ENCODE data around the gene GGT6.
"Not testable (repeated sequence)": the region's sequence is repeated elsewhere in the genome, so short reads cannot be mapped to it uniquely, and the experiment has no call there.

The GGT6 gene, protein sequence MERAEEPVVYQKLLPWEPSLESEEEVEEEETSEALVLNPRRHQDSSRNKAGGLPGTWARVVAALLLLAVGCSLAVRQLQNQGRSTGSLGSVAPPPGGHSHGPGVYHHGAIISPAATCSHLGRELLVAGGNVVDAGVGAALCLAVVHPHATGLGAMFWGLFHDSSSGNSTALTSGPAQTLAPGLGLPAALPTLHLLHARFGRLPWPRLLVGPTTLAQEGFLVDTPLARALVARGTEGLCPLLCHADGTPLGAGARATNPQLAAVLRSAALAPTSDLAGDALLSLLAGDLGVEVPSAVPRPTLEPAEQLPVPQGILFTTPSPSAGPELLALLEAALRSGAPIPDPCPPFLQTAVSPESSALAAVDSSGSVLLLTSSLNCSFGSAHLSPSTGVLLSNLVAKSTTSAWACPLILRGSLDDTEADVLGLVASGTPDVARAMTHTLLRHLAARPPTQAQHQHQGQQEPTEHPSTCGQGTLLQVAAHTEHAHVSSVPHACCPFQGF

DNA sequence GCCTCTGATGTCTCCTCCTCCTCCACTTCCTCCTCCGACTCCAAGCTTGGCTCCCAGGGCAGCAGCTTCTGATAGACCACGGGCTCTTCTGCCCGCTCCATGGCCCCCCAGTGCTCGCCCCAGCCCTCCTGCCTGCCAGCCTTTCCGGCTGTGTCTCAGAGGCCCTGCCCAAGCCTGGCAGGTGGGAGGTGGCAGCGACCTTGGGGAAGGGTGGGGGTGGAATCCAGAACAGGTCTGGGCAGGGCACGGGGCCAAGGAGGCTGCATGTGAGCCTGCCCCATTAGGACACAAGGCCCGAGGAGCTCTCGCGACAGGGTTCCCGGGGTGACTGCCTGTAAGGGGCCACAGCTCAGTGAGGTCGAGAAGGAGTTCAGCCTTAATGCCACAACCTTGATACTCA is at the start of gene GGT6:
TSS of gene GGT6 (minus strand) at position 157 of the 400 bp plus-strand sequence. CDS start at position 101, 56 bp downstream.
- no peak for DNase-seq

DNA sequence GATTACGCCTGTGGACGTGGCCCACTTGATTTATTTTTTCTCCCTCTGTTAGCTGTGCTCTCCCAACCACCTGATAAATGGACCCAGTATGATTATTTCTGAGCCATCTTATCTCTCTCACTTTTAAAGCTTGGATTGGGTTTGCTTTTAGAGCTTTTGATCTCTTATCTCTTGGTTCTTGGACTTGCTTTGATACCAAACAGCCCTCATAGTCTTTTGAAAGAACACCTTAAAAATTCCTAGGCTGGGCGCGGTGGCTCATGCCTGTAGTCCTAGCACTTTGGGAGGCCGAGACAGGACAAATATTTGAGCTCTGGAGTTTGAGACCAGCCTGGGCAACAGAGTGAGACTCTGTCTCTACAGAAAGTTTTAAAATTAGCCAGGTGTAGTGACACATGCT is 49.8 kb upstream of the GGT6 start:
- no peak for DNase-seq

DNA sequence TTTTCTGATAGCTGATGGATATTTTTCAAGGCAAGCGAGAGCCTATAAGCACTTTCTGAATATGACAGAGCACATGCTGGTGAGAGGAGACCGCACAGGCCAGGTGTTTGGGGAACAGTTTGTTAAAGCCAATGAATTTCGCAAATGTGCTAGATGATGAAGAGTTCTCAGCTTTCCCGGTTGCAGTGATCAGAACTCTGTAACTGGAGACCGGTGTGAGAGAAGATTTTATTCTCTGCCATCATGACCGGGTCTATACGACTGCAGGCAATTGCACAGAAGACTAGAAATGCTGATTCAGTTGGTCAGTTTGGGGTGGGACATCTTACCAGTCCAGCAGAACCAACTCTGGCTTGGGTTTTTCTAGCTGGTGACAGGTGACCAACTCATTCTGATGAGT is 49.4 kb upstream of the GGT6 start:
- no peak for DNase-seq

DNA sequence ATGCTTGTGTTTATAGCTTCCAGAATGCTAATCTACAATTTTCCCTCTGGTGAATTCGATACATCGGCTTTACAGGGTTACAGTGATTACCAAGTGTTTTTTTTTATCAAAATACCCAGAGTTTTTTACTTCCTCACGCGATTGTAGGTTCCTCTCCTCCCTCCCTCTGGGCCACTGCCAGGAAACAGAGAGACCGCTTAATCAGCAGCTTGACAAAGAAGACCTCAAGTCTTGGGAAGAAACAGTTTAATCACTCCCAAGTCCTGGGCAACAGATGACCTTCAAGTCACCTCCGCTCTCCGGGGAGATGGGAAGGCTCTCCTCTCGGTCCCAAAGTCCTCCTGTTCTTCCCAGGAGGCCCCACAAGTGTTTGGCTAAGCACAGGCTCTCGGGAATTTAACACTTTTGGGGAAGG is 47.4 kb upstream of the GGT6 start:
- no peak for DNase-seq

DNA sequence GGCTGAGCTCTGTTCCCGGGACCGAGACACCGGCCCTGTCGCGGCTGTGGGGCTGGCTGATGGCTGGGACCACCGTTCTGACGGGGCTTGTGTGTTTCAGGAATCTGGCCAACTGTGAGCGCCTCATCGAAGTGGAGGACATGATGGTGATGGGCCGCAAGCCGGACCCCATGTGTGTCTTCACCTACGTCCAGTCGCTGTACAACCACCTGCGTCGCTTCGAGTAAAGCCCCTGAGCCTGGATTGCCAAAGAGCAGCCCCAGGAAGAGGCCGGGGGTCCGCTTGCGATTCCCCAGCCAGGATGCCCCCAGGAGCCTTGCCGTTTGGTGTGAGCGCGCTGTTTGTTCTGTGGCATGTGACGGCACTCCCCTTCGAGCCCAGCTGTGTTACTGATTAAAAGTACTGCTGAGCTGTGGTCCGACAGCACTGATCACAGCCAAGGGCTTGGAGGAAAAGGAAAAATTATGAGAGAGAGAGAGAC is 46.9 kb upstream of the GGT6 start:
- DNase-seq: no peak

DNA sequence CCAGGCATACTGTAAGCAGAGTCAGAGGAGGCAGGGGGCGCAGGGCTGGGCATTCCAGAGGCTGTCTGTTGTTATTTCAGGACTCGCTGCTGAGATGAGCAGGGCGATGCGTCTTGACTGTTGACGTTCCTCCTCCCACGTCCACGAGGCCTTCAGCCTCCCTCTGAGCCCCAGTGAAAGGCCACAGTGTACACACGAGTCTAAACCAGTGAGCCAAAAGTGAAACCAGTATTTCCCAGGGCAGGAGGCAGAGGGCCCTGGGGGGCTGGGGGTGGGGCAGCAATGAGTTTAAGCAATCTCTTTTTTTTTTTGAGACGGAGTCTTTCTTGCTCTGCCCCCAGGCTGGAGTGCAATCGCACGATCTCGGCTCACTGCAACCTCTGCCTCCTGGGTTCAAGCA is 45.4 kb upstream of the GGT6 start:
- DNase-seq: no peak

DNA sequence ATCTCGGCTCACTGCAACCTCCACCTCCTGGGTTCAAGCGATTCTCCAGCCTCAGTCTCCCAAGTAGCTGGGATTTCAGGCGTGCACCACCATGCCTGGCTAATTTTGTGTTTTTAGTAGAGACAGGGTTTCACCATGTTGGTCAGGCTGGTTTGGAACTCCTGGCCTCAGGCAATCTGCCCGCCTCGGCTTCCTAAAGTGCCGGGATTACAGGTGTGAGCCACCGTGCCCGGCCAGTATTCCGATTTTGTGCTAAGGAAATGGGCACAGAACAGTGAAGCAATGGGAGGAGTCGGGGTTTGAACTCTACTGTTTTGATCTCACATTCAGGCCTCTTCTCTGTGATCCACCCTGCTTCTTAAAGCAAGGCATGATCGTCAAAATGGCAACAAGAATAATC is 44.4 kb upstream of the GGT6 start:
- not testable (repeated sequence) for DNase-seq

DNA sequence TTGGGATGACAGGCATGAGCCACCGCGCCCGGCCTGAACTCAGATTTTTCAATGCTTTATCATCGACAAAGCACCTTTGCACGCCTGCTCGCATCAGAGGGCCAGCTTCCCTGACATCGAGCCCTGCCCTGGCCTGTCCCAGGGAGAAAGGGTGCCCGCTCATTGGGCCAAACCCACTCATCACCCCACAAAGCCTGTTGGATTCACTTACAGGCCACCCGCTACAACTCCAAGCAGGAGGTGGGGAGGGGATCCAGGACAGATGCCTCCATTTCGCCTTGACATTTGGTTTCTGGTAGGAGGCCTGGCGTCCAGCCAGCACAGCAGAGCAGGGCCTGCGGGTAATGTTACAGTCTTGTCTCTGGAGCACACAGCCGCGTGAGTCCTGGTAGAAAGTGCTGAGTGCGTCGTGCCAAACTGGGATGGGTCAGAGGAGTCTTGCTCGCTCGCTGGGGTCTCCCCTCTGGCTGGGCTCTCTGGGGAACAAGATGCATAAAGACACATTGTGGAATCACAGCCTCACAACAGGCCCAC is 43.8 kb upstream of the GGT6 start:
- no peak for DNase-seq

DNA sequence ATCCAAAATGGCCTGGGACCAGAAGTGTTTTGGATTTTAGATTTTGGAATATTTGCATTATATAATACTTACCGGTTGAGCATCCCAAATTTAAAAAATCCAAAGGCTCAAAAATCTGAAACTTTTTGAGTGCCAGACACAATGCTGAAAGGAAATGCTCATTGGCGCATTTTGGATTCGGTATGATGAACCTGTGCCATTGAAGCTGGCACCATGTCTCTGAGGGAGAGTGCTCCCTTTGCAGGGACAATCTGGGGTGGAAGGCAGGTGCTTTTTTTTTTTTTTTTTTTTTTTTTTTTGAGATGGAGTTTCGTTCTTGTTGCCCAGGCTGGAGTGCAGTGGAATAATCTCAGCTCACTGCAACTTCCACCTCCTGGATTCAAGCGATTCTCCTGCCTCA is 41.7 kb upstream of the GGT6 start:
- DNase-seq: no peak

DNA sequence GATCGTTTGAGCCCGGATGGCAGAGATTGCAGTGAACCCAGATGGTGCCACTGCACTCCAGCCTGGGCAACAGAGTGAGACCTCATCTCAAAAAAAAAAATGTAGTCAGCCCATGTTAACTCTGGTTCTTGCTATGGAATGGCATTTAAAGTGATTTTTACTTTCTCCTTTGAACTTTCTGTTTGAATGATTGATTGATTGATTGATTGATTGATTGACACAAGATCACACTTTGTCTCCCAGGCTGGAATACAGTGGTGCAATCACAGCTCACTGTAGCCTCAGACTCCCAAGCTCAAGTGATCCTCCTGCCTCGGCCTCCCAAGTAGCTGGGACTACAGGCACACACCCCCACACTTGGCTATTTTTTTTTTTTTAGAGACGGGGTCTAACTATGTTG is 40.9 kb upstream of the GGT6 start:
- no peak for DNase-seq

DNA sequence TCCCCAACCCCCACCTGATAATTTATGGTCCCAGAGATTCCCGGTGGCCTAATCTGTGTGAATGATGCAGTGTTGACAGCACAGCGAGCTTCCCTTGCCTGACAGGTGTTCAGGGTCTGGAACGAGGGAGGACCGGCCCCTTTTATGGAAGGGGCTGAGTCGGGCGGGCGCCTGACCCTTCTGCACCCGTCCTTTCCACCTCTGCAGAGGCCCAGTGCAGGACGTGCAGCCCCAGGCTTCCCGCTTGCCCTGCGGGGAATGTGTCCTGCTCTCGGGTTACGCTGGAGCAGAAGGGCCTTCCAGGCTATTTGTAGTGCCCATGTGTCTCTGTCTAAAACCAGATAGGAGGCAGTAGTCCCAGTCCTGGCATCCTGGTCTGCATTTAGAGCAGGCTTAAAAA is 40.2 kb upstream of the GGT6 start:
- no peak for DNase-seq

DNA sequence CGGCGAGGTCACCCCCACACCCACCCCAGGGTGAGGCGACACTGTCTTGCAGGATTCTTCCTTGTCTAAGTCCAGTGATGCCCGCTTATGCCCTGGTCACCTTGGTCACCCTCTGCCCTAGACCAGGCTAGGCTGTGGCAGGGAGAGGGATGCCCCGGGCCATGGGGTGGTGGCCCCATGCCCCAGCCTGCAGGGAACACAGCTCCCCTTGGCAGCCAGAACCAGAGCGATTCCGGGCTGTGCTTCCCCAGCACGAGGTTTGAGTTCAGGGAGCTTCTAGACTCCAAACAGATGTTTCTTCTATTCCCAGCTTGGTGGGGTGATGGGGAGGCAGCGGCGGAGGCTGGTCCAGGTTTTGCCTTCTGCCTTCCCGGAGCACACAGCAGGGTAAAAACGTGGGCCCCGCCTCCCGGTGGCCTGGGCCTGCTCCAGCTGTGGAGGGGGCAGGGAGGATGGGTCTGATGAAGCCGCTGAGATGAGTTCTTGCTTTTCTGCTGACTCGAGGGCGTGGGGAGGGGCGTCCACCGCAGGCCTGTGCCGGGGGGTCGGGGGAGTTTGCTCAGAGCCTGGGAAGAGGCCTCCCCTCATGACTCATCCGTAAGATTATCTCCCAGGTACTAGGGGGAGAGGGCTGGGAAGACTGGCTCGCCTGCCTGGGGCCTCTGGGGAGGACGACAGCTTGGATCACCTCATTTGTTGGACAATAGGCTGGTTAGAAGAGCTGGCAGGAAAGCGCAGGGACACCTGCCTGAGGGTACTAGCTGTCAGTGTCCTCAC is 39.3 kb upstream of the GGT6 start:
- no peak for DNase-seq

DNA sequence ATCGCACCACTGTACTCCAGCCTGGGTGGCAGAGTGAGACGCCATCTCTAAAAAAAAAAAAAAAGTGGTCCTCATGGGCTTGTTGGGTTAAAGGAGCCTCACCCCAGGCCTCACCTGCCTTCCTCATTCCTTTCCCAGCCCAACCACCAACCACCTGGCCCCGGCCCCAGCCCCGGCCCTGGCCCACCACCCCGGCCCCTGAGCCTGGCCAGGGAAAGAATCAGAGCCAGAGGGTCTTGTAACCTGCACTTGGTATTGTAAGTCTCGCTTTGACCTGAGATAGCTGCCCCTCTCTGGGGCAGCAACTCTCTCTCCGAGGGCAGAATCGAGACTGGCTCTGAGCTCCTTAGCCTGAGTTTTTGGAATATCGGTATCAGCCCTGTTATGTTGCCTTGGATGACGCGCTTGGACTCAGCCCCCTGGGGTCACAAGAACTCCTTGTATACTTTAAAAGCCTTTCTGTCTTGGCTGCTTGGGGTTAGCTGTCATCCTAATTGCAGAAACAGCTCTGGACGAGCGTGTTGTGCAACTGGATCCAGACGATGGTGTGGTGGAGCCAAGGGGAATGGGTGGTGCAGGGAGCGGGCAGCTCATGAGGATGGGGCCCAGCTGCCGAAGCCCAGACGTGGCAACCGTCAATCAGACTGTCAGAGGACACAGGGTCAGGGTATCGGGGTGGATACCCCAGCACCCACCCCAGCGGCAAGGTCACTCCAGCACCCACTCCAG is 38.6 kb upstream of the GGT6 start:
- no peak for DNase-seq

DNA sequence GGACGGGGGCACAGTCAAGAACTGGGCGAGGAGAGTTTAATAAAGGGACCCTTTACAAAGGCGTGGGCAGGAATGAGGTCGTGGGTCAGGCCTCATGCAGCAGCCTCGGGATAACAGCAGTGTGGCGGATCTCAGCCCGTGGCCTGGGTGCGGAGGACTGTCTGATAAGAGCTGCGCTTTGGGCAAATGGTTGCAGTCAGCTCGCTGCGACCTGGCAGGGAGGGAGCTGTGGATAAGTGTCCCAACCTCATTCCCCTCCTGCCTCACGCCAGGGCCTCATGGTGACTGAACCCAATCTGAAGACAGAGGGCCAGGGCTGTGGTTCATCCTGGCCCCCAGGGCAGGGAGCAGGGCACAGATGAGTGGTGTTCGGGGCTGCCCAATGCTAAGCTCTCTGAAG is 37.6 kb upstream of the GGT6 start:
- DNase-seq: no peak

DNA sequence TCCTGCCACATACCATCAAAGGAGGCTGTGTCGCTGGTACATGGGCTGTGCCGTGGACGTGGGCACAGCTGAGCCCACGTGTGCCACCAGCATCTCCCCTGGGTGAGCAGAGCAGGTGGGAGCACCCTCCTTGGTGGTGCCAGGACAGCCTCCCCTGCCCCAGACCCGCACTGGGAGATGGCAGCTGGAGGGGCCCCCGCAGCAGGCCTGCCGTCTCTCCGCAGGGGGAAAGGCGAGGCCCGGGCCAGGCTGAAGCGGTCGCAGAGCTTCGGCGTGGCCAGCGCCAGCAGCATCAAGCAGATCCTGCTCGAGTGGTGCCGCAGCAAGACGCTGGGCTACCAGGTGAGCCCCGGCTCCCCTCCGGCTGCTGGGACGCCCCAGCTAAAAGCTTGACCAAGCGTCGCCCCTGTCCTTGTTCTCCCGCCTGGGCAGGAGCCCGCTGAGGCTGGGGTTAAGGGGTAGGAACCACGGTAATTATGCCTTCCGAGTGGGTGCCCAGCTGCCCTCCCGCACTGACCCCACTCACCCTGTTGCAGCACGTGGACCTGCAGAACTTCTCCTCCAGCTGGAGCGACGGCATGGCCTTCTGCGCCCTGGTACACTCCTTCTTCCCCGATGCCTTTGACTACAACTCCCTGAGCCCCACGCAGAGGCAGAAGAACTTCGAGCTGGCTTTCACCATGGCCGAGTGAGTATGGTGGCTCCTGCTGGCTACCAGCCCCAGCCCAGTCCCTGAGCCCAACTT is 36.4 kb upstream of the GGT6 start:
- DNase-seq: no peak

DNA sequence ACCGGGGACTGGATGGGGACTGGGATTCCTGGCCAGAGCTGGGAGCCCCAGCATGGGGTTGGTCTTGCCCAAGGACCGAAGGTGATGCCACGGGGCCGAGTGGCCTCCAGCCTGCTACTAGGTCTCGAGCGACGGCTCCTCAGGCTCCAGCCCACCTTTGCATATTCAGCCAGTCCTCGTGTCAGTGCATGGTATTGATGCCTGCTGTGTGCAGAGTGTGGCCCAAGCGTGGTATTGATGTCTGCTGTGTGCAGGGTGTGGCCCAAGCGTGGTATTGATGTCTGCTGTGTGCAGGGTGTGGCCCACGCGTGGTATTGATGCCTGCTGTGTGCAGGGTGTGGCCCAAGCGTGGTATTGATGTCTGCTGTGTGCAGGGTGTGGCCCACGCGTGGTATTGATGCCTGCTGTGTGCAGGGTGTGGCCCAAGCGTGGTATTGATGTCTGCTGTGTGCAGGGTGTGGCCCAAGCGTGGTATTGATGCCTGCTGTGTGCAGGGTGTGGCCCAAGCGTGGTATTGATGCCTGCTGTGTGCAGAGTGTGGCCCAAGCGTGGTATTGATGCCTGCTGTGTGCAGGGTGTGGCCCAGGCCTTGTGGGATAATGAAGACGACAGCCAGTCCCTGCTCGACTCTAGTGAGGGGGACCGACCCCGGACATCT is 35.4 kb upstream of the GGT6 start:
- not testable (repeated sequence) for DNase-seq

DNA sequence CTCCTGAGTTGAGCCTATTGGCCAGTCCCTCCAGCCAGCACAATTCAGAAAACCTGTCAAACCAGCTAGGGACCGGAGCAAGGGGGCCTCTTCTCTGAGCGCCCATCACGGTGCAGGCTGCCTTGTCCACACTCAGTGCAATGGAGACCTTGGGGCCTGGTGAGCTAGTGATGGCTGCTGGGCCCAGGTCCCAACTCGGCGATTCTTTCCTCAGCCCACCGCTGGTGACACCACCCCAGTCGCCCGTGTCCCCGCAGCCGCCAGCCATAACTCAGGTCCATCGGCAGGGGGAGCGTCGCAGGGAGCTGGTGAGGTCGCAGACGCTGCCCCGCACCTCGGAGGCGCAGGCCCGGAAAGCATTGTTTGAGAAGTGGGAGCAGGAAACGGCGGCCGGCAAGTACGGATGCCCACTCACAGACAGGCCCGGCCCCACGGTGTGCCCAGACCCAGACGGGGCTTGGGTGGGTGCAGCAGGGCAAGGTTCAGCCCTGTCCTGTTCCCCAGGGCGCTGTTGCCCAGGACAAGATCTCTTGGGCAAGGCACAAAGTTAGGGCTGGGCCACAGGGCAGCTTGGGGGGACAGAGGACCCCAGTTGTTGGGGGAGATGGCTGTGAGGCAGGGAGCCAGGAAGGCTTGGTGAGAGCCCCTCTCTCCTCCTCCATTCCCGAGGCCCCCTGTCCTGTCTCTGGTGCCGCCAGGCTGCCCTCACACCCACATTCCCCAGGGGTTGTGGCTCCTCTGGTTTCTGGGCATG is 34.7 kb upstream of the GGT6 start:
- no peak for DNase-seq

DNA sequence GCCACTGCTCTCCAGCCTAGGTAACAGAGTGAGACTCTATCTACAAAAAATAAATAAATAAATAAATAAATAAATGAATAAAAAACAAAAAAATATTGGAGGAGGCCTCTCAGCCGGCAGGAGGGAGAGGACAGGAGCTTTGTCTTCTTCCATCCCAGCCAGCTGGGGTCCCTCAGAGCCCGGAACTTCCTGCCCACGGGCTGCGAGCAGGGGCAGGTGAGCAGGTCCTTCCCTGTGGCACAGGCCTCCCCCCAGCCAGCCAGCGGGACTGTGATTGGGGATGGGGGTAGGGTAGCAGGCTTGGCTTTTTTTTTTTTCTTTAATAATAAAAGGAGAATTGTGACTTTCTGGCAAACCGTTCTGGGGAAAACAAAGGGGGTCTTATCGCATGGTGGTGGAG is 34.0 kb upstream of the GGT6 start:
- no peak for DNase-seq

DNA sequence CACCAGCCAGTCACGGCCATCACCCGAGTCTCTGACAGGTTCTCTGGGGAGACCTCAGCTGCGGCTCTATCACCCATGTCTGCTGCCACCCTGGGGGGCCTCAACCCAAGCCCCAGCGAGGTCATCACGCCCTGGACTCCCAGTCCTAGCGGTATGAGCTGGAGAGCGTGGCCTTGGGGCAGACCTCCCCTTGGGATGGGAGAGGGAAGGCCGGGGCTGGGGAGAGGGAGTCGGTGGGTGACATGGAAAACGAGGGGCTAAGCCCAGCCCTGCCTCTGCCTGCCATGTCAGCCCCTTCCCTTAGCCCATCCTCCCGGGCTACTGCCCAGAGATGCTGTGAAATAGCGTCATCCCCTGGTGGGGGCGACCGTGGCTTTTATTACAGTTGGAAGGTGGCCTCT is 32.6 kb upstream of the GGT6 start:
- DNase-seq: no peak

DNA sequence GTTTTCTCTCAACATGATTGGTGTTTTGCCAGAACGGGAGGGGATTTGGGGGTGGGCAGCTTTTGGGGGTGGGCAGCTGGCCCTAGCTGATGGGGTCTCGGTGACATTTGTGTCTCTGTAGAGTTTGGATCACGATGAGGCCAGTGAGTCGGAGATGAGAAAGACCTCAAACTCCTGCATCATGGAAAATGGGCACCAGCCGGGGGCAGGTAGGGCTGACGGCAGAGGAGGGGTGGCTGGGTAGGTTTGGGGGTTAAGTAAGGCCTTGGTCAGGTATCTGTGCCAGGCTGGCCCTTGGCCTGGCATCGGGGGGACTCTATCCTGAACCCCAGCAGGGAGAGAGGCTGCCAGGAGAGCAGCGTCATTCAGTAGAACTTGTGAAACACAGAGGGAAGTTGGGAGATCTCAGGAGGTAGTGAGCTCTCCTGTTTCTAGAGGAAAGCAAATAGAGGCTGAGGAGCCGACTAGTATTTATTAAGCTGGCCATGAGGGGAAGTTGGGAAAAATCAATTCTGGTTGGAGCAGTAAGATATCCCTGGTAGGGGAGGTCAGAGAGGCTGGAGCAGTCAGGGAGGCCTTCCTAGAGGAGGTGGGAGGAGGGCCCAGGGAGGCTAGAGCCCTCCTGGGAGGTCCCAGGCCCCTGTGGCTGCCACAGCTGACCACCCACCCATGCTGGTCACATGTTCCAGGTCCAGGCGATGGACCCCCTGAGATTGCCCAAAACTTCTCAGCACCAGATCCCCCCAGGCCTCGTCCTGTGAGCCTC is 32.0 kb upstream of the GGT6 start:
- DNase-seq: no peak

Measured in activated gamma-delta T cell treated with Interleukin-2 at 50 U/mL for 16 hours (primary cell).